ENCODE measurements around the gene CIRBP. TPM values are rescaled to one million over a fixed set of nuclear protein-coding genes. Genes with fewer than 3 reads are reported as not detected.
A peak's percentile ranks its signal among the peaks of the same experiment; 100 is the strongest.

CIRBP gene
- total RNA-seq, 1 donor = 245 TPM

DNA sequence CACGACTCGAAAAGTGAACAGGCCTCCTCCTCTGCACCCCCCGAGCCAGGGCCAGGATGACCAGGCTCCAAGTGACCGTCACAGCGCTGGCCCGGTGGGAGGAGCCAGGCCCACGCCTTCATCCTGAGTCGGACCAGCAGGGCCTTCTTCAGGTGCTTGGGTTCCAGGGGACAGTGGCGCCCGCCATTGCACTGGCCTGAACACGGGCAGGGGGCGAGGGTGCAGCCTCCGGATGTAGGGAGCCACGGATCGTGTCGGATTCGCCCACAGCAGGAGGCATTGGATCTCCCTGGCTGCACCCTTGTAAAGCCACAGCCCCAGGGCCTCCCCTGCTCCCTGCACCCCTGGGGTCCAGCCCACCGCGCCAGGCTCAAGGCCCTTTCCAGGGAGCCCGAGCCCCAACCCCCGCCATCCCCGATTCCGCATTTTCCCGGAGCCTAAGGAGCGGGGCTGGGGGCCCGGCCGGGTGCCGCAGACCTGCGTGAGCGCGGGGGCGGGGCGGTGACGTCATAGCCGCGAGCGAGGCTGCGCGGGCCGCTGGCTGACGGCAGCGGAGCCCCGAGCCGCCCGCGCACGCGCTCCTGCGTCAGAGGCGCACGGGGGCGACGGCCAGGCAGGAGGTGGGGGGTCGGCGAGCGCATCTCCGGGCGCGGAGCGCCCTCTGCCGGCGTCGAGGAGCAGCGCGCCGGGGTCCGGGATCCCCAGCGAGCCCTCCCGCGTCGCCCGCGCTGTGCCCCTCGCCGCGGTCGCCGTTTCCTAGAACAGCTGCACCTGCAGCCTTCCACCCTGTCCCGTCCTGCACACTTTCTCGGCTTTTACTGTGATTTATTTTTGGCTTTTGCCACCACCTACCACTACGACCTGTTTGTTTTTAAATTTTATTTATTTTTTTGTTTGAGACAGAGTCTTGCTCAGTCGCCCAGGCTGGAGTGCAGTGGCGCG lies 29.1 kb upstream of the CIRBP start:
- TF ChIP-seq, protein P1, sequence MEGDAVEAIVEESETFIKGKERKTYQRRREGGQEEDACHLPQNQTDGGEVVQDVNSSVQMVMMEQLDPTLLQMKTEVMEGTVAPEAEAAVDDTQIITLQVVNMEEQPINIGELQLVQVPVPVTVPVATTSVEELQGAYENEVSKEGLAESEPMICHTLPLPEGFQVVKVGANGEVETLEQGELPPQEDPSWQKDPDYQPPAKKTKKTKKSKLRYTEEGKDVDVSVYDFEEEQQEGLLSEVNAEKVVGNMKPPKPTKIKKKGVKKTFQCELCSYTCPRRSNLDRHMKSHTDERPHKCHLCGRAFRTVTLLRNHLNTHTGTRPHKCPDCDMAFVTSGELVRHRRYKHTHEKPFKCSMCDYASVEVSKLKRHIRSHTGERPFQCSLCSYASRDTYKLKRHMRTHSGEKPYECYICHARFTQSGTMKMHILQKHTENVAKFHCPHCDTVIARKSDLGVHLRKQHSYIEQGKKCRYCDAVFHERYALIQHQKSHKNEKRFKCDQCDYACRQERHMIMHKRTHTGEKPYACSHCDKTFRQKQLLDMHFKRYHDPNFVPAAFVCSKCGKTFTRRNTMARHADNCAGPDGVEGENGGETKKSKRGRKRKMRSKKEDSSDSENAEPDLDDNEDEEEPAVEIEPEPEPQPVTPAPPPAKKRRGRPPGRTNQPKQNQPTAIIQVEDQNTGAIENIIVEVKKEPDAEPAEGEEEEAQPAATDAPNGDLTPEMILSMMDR (IDR thresholded peaks at IDR 0.05; ENCODE audit: insufficient read depth, low read length) = peak; percentile 64
- DNase-seq (ENCODE audit: low read depth) = peak; percentile 88
- H3K4me3 ChIP-seq (ENCODE audit: low read depth, low read length) = peak overlapping the region; percentile 51

GRCh38 chr19:1240925-1241324 lies 28.2 kb upstream of the CIRBP start:
- TF ChIP-seq, protein P1 (IDR thresholded peaks at IDR 0.05; ENCODE audit: insufficient read depth, low read length) = no peak
- DNase-seq (ENCODE audit: low read depth) = no peak
- peak overlapping the region; percentile 18 for H3K4me3 ChIP-seq (ENCODE audit: low read depth, low read length)

DNA sequence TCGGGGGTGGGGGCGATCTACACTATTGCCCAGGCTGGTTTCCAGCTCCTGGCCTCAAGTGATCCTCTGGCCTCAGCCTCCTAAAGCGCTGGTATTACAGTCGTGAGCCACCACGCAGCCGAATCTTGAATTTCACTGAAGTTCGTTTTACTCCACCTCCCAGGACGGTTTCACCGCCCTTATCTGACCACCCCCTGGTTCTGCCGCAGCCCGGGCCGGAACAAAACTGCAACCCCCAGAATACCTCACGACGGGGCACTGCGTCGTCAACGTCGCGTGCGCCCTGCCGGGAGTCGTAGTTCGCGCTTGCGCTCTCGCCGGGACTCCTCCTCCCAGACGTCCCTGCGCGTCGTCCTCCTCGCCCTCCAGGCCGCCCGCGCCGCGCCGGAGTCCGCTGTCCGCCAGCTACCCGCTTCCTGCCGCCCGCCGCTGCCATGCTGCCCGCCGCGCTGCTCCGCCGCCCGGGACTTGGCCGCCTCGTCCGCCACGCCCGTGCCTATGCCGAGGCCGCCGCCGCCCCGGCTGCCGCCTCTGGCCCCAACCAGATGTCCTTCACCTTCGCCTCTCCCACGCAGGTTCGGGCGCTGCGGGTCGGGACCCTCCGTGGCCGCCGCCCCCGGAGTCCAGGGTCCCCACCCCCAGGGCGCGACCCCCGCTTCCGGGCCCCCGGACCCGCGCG lies 27.6 kb upstream of the CIRBP start, which contains the start of gene ATP5F1D:
Gene ATP5F1D (plus strand): TSS at position 335 of the 679 bp plus-strand sequence. CDS start 100 bp downstream, at position 435.
- TF ChIP-seq, protein P1 (IDR thresholded peaks at IDR 0.05; ENCODE audit: insufficient read depth, low read length) = no peak

DNA sequence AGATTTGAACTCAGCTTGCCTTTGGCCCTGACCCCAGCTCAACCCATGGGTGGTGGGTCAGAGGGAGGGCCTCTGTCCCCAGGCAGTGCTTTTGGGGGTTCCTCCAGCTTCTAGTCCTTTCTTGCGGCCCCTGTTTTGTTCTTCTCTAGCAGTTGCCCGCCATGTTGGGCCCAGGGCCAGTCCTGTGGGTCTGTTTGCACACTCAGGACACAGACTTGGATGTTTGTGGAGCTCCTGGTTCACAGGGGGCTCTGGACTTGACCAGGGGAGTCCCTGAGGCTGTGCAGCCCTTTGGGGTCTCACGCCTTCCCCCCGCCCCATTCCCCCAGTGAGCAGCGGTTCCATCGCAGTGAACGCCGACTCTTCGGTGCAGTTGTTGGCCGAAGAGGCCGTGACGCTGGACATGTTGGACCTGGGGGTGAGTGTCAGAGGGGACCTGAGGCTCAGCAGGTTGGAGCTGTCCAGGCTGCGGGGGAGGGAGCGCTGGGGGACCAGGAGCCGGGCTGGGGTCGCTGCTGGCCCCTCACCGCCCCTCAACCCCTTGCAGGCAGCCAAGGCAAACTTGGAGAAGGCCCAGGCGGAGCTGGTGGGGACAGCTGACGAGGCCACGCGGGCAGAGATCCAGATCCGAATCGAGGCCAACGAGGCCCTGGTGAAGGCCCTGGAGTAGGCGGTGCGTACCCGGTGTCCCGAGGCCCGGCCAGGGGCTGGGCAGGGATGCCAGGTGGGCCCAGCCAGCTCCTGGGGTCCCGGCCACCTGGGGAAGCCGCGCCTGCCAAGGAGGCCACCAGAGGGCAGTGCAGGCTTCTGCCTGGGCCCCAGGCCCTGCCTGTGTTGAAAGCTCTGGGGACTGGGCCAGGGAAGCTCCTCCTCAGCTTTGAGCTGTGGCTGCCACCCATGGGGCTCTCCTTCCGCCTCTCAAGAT lies 25.1 kb upstream of the CIRBP start:
- H3K4me3 ChIP-seq (ENCODE audit: low read depth, low read length) = peak overlapping the region; percentile 37
- peak; percentile 85 for DNase-seq (ENCODE audit: low read depth)
- TF ChIP-seq, protein P1 (IDR thresholded peaks at IDR 0.05; ENCODE audit: insufficient read depth, low read length) = peak; percentile 95

More for the DNA sequence above, 27.6 kb upstream of the CIRBP start, which contains the start of gene ATP5F1D:
- peak; percentile 94 for DNase-seq (ENCODE audit: low read depth)
- H3K4me3 ChIP-seq (ENCODE audit: low read depth, low read length) = peak within 1 kb of the TSS; percentile 79

DNA sequence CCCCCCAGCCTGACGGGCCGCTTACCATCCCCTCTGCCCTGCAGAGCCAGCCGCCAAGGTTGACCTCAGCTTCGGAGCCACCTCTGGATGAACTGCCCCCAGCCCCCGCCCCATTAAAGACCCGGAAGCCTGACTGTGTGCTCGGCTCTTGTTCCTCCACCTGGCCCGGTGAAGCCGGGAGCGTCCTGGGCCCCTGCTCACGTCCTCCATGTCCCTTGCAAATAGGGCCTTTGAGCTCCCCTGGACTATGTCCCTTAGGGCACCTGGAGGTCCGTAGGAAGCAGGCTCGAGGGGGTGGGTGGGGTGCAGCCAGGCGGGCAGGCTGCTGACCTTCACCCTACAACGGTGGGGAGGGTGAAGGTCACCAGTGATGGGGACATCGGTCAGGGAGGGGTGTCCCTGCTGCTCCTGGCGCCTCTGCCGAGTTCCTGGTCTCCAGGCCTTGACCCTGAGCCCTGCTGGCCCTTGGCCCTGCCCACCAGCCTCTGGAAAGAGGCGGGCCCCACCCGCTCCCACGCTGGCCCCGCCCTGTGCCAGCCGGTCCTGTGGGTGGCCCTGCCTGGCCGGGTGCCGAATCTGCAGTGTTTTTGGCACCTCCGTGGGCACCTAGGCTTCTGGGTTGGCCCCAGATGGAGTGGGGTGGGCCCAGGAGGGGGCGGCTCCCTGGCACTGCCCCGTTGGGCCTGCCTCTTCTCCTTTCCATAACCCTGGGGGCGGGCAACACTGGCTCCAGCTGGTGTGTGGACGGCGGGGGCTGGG lies 24.3 kb upstream of the CIRBP start:
- peak overlapping the region; percentile 37 for H3K4me3 ChIP-seq (ENCODE audit: low read depth, low read length)
- no peak for DNase-seq (ENCODE audit: low read depth)
- TF ChIP-seq, protein P1 (IDR thresholded peaks at IDR 0.05; ENCODE audit: insufficient read depth, low read length) = no peak

All from fibroblast of the aortic adventitia (primary cell).